Measurements from ENCODE around the gene IPP.

The IPP gene

DNA sequence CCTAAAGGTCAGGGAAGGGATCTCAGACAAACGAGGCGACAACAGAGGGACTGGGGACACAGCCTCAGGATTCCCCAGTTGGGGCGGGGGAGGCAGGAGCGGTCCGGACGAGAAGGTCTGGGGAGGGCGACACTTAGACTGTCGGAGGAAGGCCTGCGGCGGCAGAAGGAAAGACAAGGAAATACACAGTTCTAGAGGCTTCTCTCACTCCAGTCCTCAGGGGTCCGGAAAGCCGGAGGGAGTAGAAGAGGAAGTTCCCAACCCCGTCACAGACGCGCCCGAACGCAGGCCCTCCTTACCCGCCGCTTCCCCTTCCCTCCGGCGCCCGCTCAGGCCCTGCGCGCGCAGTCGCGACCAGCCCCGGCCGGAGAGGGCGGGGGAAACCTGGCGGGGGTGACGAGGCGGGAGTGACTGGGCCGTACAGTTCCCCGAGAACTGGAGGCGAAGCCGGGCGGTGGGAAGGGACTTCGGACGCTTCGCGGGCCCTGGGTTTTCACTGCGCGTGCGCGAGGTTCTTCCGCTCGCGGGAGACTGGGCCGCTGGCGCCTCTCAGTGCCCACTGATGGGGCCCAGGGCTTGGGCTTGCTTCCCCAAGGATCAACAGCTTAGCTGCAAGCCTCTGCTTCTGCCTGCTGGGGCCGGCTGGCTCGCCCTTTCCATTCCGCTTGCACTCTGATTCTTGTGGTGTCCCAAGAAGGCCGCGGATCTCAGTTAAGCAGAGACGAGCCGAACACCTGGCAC lies at the start of gene IPP:
Gene IPP, minus strand, starts transcription at position 356 of the 741 bp plus-strand sequence. CDS start 4,242 bp downstream, outside the sequence.
- peak; percentile 63 for TF ChIP-seq CTCF (IDR thresholded peaks at IDR 0.05; ENCODE audit: extremely low read depth, insufficient read depth, missing control alignments)
- in situ Hi-C loops (cut with MboI; ENCODE audit: low pct_unique_long_range_greater_than_20kb, low sequenced_read_pairs, unreplicated experiment), result no loop called here
- DNase-seq (ENCODE audit: low spot score), result peak; percentile 98

- in situ Hi-C loops (cut with MboI; ENCODE audit: low pct_unique_long_range_greater_than_20kb, low sequenced_read_pairs, unreplicated experiment), result no loop called here
- no peak for TF ChIP-seq CTCF (IDR thresholded peaks at IDR 0.05; ENCODE audit: extremely low read depth, insufficient read depth, missing control alignments)
- DNase-seq (ENCODE audit: low spot score), result no peak
Measured at GRCh38 chr1:45796946-45797345, 46.5 kb upstream of the IPP start.

DNA sequence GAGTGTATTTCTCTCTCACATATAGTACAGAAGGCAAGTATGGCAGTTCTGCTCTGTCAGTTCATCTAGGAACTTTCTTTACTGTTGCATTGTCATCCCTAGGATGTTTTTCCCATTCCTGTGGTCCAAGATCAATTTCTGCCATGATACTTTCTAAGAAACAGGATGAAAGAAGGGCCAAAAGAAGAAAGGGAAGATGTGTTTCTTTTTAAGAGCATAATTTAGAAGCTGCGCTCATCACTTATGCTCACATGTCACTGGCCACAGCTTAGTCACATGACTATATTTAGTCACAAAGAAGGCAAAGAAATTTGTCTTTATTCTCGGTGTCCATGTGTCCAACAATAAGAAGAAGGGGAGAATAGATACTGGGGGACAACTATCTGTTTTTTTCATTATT lies 45.9 kb upstream of the IPP start:
- in situ Hi-C loops (cut with MboI; ENCODE audit: low pct_unique_long_range_greater_than_20kb, low sequenced_read_pairs, unreplicated experiment), result no loop called here
- DNase-seq (ENCODE audit: low spot score), result no peak
- TF ChIP-seq CTCF (IDR thresholded peaks at IDR 0.05; ENCODE audit: extremely low read depth, insufficient read depth, missing control alignments), result no peak

DNA sequence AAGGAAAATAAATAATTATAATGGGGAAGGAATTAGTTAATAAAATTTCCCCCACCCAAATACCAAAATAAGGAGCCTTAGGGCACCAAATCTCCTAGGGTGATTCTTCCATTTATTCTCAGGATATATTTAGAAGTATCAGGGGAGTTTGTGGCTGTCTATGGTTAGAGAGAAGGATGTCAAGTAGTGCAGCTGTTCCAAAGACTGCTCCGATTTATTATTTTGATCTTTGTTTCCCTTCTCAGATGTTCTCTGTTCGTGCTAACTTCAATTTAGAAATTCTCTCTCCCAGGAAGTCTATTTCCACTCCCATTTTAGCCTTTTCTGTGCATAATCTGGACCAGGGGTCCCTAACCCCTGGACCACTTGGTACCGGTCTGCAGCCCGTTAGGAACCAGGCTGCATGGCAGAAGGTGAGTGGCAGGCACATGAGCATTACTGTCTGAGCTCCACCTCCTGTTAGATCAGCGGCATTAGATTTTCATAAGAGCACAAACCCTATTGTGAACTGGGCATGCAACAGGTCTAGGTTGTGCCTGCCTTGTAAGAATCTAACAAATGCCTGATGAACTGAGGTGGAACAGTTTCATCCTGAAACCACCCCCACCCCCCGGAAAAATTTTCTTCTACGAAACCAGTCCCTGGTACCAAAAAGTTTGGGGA lies 43.6 kb upstream of the IPP start:
- peak; percentile 25 for TF ChIP-seq CTCF (IDR thresholded peaks at IDR 0.05; ENCODE audit: extremely low read depth, insufficient read depth, missing control alignments)
- in situ Hi-C loops (cut with MboI; ENCODE audit: low pct_unique_long_range_greater_than_20kb, low sequenced_read_pairs, unreplicated experiment), result no loop called here
- DNase-seq (ENCODE audit: low spot score), result no peak

- DNase-seq (ENCODE audit: low spot score), result no peak
- in situ Hi-C loops (cut with MboI; ENCODE audit: low pct_unique_long_range_greater_than_20kb, low sequenced_read_pairs, unreplicated experiment), result no loop called here
- TF ChIP-seq CTCF (IDR thresholded peaks at IDR 0.05; ENCODE audit: extremely low read depth, insufficient read depth, missing control alignments), result no peak
Measured at GRCh38 chr1:45792744-45793143, 42.3 kb upstream of the IPP start.

GRCh38 chr1:45789601-45790000 lies 39.1 kb upstream of the IPP start:
- DNase-seq (ENCODE audit: low spot score), result no peak
- in situ Hi-C loops (cut with MboI; ENCODE audit: low pct_unique_long_range_greater_than_20kb, low sequenced_read_pairs, unreplicated experiment), result no loop called here
- TF ChIP-seq CTCF (IDR thresholded peaks at IDR 0.05; ENCODE audit: extremely low read depth, insufficient read depth, missing control alignments), result no peak
